ENCODE measurements around the gene CRTC1.

DNA sequence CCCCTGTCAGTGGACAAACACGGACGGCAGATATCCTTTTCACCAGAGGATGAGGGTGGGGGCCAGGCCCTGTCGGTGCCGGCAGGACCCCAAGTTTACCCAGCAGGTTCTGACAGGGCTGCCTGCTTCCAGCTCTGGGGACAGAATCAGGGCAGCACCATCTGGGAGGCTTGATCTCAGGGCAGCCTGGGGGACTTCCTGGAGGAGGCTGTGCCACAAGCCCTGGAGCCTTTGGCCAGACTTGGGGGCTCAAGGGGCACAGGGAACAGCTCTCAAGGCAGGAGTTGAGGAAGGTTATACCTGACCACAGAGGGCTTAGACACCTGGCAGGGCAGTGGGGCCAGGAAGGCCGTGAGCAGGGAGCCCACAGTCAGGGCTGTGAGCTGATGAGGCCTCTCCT is 62.5 kb downstream of the CRTC1 start:
- no peak for TF ChIP-seq EZH2 (IDR thresholded peaks at IDR 0.05; ENCODE audit: insufficient read depth, poor library complexity, severe bottlenecking)
- no peak for TF ChIP-seq EZH2phosphoT487 (IDR thresholded peaks at IDR 0.05; ENCODE audit: insufficient read depth, low read depth)
